ENCODE data around the gene PIP5K1A.
"Not testable (repeated sequence)": the region's sequence is repeated elsewhere in the genome, so short reads cannot be mapped to it uniquely, and the experiment has no call there.

The PIP5K1A gene

DNA sequence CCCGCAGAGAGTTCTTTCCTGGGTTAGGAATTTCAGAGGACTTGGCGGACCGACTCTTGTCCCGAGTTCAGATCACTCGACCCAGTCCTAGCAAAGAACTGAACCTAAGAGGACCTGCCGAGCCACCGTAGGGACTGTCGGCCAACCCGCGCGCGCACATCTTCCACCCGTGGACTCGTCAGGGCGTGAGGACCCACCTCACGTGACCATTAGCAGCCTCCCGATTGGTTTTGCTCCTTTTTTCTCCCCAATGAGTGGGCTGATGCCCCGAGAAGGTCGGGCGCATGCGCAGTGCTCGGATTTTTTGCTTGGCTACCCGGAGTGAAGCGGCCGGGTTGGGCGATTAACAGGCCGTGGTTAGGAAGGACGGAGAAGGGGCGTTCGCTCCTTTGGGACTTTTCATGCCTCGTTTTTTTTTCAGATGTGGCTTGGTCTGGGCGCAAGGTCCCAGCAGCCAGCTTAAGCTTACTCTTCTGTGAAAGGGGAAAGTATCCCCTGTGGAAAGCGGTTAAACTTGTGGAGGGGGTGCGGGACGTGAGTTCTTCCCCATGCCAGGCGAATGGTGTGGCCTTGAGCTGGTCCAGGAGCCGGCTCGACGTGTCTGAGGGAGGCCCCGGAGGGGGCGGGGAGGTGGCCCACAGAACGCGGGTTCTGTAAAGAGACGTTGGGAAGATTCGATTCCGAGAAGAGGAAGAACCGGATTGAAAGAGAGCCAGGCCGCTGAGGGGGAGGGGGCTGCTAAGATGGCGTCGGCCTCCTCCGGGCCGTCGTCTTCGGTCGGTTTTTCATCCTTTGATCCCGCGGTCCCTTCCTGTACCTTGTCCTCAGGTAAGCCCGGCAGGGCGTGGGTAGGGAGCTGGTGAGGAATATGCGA, at the start of gene PIP5K1A:
TSS of gene PIP5K1A (plus strand) at position 299 of the 874 bp plus-strand sequence. CDS start at position 744, 445 bp downstream.
- DNase-seq (ENCODE audit: low read depth in 2 of 2, low spot score in 1 of 2), result peak; percentile 99 to 100

DNA sequence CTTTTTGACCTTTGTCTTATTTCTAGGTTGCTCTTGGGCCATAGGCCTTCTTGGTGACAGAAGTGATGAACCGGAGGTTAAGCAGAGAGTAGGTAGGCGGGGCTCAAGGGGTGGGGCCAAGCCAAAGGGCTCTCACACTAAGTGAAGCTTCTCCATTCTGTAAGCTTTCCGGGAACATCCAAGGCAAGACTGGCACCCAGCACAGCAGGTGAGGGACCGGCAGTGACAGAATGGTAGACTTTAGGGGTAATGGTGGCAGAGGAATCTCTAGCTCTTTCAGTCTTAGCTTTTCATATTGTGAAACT, 41.9 kb upstream of the PIP5K1A start, which contains the start of gene TNFAIP8L2:
TSS of gene TNFAIP8L2 (plus strand) at position 135 of the 305 bp plus-strand sequence. CDS start 2,049 bp downstream, outside the sequence.
- DNase-seq (ENCODE audit: low read depth in 2 of 2, low spot score in 1 of 2), result peak; percentile 56 to 60

DNA sequence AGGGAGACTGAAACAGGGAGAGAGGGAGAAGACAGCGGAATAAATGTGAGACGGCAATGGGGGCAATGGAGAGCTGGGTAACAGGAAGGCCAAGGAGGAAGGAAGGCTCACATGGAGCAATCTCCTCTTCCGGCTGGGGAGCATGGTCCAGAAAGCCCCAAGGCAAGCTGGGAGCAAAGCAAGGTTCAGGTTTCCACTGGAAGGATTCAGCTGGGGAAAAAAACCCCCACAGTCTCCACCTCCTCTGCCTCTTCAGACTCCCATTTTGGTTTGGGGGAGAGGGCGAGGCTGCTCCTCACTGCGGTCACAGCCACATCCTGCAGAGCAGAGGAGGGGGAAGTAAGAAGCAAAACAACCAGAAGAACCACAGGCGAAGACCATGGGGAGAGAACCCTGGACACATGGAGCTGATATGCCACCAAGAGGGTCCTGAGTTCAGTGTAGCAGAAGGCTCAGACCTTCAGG, 41.3 kb upstream of the PIP5K1A start:
- DNase-seq (ENCODE audit: low read depth in 2 of 2, low spot score in 1 of 2), result peak in 1 of 2 donors; percentile 34

DNA sequence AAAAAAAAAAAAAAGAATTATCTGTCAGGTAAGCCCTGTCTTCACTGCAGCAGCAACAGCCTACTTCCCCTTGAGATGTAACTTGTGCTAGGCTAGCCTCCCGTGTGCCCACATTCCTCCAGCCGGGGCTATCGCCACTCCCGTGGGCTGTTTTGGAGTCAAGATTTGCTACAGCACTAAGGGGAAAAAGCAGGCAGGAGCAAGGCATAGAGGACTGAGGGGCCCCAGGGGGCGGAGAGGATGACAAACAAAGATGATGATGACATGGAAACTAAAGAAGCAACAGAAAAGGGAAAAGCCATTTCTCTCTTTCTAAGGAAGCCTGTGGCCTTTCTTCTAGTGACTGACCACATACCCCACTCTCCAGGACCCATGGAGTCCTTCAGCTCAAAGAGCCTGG, 40.0 kb upstream of the PIP5K1A start:
- no peak for DNase-seq (ENCODE audit: low read depth in 2 of 2, low spot score in 1 of 2)

DNA sequence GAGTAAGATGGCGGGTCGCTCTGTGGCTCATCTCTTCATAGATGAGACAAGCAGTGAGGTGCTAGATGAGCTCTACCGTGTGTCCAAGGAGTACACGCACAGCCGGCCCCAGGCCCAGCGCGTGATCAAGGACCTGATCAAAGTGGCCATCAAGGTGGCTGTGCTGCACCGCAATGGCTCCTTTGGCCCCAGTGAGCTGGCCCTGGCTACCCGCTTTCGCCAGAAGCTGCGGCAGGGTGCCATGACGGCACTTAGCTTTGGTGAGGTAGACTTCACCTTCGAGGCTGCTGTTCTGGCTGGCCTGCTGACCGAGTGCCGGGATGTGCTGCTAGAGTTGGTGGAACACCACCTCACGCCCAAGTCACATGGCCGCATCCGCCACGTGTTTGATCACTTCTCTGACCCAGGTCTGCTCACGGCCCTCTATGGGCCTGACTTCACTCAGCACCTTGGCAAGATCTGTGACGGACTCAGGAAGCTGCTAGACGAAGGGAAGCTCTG, 39.6 kb upstream of the PIP5K1A start:
- DNase-seq (ENCODE audit: low read depth in 2 of 2, low spot score in 1 of 2), result no peak

DNA sequence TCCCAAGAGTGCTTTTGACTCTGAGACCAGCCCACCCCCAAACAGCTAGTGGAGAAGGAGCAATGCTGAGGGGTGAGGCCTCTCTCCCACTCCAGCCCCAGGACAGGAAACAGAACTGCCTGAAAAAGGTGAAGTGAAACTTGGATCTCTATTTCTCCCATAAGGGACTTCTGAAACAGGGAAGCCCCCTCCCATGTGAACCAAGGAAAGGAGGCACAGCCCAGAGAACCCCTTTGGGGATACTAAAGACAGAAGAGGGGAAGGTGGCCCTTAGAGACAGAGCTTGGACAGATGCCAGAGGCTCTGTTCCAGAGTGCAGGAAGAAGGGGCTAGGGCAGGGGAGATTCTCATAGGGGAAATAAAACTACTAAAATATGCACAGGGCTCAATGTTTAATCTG, 39.0 kb upstream of the PIP5K1A start:
- no peak for DNase-seq (ENCODE audit: low read depth in 2 of 2, low spot score in 1 of 2)

- no peak for DNase-seq (ENCODE audit: low read depth in 2 of 2, low spot score in 1 of 2)
These were observed 33.5 kb upstream of the PIP5K1A start for GRCh38 chr1:151164732-151165280.

DNA sequence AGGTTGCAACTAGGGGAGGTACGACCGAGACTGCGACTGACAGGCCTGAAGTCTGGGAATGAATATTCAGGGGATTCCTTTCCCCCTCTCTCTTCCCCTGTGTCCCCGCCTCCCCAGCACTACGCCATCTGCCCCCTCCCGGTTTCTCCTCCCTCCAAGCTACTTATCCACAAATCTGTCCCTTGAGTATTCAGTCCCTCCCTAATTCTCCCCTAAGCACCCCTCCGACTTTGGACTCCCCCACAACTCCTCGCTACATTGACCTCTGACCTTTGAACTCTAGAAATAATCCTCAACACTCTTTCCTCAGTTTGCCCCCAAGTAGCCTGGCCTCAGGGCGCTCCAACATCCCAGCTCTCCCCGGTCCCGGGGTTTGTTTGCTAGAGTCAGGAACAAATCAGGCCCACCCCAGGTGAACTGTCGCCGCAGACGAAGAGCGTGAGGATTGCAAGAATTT, 33.0 kb upstream of the PIP5K1A start:
- DNase-seq (ENCODE audit: low read depth in 2 of 2, low spot score in 1 of 2), result no peak

GRCh38 chr1:151165738-151166504, 32.4 kb upstream of the PIP5K1A start, which contains the start of the genes LYSMD1 and SCNM1:
Gene LYSMD1, minus strand, starts transcription at chr1:151165902. Its CDS starts 644 bp downstream, at chr1:151165258.
Gene SCNM1, plus strand, starts transcription at chr1:151166144. Its CDS starts 9 bp downstream, at chr1:151166153.
- DNase-seq (ENCODE audit: low read depth in 2 of 2, low spot score in 1 of 2), result peak; percentile 80 to 88

- DNase-seq (ENCODE audit: low read depth in 2 of 2, low spot score in 1 of 2), result no peak
These were observed 31.8 kb upstream of the PIP5K1A start for GRCh38 chr1:151166505-151166956.

DNA sequence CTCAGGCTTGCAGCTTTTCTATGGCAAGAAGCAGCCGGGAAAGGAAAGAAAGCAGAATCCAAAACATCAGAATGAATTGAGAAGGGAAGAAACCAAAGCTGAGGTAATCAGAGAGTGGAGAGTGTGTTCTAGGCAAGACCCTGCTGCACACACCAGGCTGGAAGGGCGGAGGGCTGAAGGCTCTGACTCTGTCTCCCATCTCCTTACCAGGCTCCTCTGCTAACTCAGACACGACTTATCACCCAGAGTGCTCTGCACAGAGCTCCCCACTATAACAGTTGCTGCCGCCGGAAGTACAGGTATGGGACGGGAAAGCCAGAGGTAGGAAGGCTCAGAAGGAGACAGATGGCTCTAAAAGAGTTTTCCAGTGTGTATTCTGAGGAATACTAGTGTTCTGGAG, 31.2 kb upstream of the PIP5K1A start:
- no peak for DNase-seq (ENCODE audit: low read depth in 2 of 2, low spot score in 1 of 2)

- no peak for DNase-seq (ENCODE audit: low read depth in 2 of 2, low spot score in 1 of 2)
These were observed 27.2 kb upstream of the PIP5K1A start for GRCh38 chr1:151171190-151171589.

DNA sequence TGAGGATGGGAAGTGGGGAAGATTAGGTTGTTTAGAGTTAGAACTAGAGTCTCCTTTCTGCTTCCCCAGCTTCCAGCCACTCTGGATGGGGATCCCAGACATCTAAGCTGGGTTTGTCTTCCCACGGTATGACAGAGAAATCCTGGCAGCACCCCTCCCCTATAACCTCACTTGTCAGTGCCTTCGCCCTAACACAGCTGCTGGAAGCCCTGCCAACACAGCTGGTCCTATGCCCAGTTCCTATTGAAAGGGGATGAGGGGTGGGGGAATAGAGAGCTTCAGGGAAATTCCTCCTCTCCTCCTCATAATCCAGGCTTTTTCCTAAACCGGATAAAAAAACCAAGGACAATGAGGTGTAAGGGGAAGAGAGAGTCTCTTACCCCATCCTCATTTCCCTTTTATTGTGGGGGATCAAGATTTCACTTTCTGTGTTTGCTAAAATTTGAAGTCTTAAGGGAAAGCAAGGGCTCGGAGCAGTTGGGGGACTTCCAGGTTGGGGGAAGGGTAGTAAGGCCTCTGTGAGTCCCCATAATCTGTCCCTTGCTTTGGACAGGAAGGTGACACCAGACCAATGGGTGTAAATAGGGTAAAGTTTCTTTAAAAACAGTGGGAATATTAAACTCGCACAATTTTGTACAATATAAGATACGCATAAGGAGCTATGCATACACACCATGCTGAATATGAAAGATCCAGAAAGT, 23.2 kb upstream of the PIP5K1A start:
- DNase-seq (ENCODE audit: low read depth in 2 of 2, low spot score in 1 of 2), result no peak

- DNase-seq (ENCODE audit: low read depth in 2 of 2, low spot score in 1 of 2), result no peak
These were observed 22.5 kb upstream of the PIP5K1A start, which contains the start of gene TMOD4 for GRCh38 chr1:151175863-151176262. Gene TMOD4, minus strand, starts transcription at chr1:151175981. Its CDS starts 1,106 bp downstream, at chr1:151174875.

- no peak for DNase-seq (ENCODE audit: low read depth in 2 of 2, low spot score in 1 of 2)
These were observed 21.8 kb upstream of the PIP5K1A start for GRCh38 chr1:151176514-151177045.

- no peak for DNase-seq (ENCODE audit: low read depth in 2 of 2, low spot score in 1 of 2)
These were observed 14.1 kb upstream of the PIP5K1A start for GRCh38 chr1:151184211-151184610.

DNA sequence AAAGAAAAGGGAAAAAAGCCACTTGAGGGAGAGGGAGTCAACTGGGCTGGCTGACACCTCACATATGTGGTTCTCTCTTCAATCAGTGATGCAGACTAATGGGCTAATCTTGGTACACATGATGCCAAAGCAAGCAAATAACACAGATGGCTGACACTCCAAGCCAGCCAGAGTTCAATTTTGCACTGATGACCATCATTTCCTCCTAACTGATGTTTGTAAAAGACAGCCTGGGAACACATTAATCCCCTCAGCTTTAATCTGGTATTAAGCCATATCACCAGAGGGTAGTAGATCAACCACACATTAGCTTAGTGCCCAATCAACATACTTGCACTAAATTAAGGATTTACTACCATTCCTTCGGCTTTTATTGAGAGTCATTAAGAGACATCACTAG, 11.1 kb upstream of the PIP5K1A start:
- DNase-seq (ENCODE audit: low read depth in 2 of 2, low spot score in 1 of 2), result no peak

DNA sequence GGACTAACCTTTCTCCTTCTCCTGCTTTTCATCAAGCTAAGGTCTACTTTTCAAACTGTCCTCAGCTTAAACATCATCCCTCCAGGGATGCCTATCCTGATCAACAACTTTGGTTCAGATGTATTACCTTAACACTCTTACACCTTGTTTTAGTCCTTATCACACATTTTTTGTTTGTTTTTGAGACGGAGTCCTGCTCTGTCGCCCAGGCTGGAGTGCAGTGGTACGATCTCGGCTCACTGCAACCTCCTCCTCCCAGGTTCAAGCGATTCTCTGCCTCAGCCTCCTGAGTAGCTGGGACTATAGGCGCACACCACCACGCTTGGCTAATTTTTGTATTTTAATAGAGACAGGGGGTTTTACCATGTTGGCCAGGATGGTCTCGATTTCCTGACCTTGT, 9.7 kb upstream of the PIP5K1A start:
- DNase-seq (ENCODE audit: low read depth in 2 of 2, low spot score in 1 of 2), result not testable (repeated sequence)

GRCh38 chr1:151189637-151190445, 8.5 kb upstream of the PIP5K1A start, which contains the start of gene VPS72:
Gene VPS72, minus strand, starts transcription at chr1:151190197. Its CDS starts 76 bp downstream, at chr1:151190121.
- DNase-seq (ENCODE audit: low read depth in 2 of 2, low spot score in 1 of 2), result peak; percentile 56 to 69
